NCI-H2029 treated with DMSO at 0.1 percent for 48 hours (cell line): ENCODE results near the gene TRAP1.
A peak's percentile ranks its signal among the peaks of the same experiment; 100 is the strongest.

Source experiments
- DNase-seq: peaks from one replicate; lab custom pipeline; 2025; lab: John Stamatoyannopoulos, UW

Gene TRAP1

GRCh38 chr16:3650631-3651265, 66.6 kb downstream of the TRAP1 start:
- DNase-seq = no peak

- DNase-seq = peak; percentile 81
Measured at GRCh38 chr16:3646348-3646920, 70.9 kb downstream of the TRAP1 start.

- no peak for DNase-seq
Measured at GRCh38 chr16:3645504-3646347, 71.6 kb downstream of the TRAP1 start.

- no peak for DNase-seq
Measured at GRCh38 chr16:3645108-3645503, 72.2 kb downstream of the TRAP1 start.

- no peak for DNase-seq
Measured at GRCh38 chr16:3643095-3643730, 74.1 kb downstream of the TRAP1 start.

GRCh38 chr16:3642397-3643094, 74.8 kb downstream of the TRAP1 start:
- DNase-seq = no peak

- DNase-seq = no peak
Measured at GRCh38 chr16:3641801-3642396, 75.4 kb downstream of the TRAP1 start.

- DNase-seq = no peak
Measured at GRCh38 chr16:3640632-3641501, 76.5 kb downstream of the TRAP1 start.

GRCh38 chr16:3640207-3640606, 77.1 kb downstream of the TRAP1 start:
- no peak for DNase-seq

GRCh38 chr16:3638916-3639644, 78.2 kb downstream of the TRAP1 start:
- DNase-seq = no peak

- DNase-seq = no peak
Measured at GRCh38 chr16:3637371-3637923, 79.9 kb downstream of the TRAP1 start.

GRCh38 chr16:3625911-3626732, 91.2 kb downstream of the TRAP1 start:
- DNase-seq = peak; percentile 75

GRCh38 chr16:3625331-3625730, 92.0 kb downstream of the TRAP1 start:
- no peak for DNase-seq

- DNase-seq = no peak
Measured at GRCh38 chr16:3623642-3624041, 93.7 kb downstream of the TRAP1 start.

- no peak for DNase-seq
Measured at GRCh38 chr16:3618769-3619141, 98.6 kb downstream of the TRAP1 start.

GRCh38 chr16:3612510-3613466, 104.5 kb downstream of the TRAP1 start:
- DNase-seq = no peak

- peak; percentile 59 for DNase-seq
Measured at GRCh38 chr16:3611146-3611975, 106.0 kb downstream of the TRAP1 start, which contains the start of gene SLX4. Gene SLX4 (minus strand): TSS chr16:3611606. CDS start chr16:3608964, 2,642 bp downstream.
